Measurements from ENCODE around the gene GATA1. TPM values are rescaled to one million over a fixed set of nuclear protein-coding genes. Genes with fewer than 3 reads are reported as not detected.

GATA1 gene
- total RNA-seq, 4 donors from 2014 or later = not detected

GRCh38 chrX:48754238-48754637 is 32.2 kb upstream of the GATA1 start:
- H3K36me3 ChIP-seq = no peaks in the 10 kb centered on the region
- no peak overlapping the region for H3K27ac ChIP-seq
- intact Hi-C loops (cut with DNase I) = no loop called here
- no peak overlapping the region for H3K4me3 ChIP-seq
- H3K9me3 ChIP-seq = no peaks in the 10 kb centered on the region
- H3K27me3 ChIP-seq = no peaks in the 10 kb centered on the region
- H3K4me1 ChIP-seq = no peaks in the 10 kb centered on the region
- 40 to 79% methylated on average over 1 to 4 of the region's 8 CpGs for WGBS, 2 donors
- no peak for DNase-seq
- TF ChIP-seq CTCF (IDR thresholded peaks at IDR 0.05) = no peak
- no peak for TF ChIP-seq POLR2A (IDR thresholded peaks at IDR 0.05)

- Histone ChIP-seq H3K4me1 (no peaks in the 10 kb centered on the region), H3K27ac (peak within 1 kb of the TSS in 3 of 4 donors; percentile 17 to 57 (median 42)), H3K27me3 (no peaks in the 10 kb centered on the region), H3K36me3 (no peaks in the 10 kb centered on the region), H3K4me3 (no peak within 1 kb of the TSS), H3K9me3 (no peaks in the 10 kb centered on the region)
- intact Hi-C loops (cut with DNase I) = no loop called here
- DNase-seq = no peak
- TF ChIP-seq CTCF (IDR thresholded peaks at IDR 0.05) = peak in 5 of 6 experiments; percentile 11 to 64 (median 43)
- no peak for TF ChIP-seq POLR2A (IDR thresholded peaks at IDR 0.05)
- 45 to 61% methylated on average over 3 to 8 of the region's 12 CpGs for WGBS, 2 donors
These were observed 24.5 kb upstream of the GATA1 start, which contains the start of gene GLOD5 for GRCh38 chrX:48761674-48762471. Gene GLOD5 (plus strand): TSS chrX:48761747. CDS start chrX:48761791, 44 bp downstream.

GRCh38 chrX:48769230-48769629 is 17.2 kb upstream of the GATA1 start:
- Histone ChIP-seq H3K4me3 (no peak overlapping the region), H3K36me3 (no peaks in the 10 kb centered on the region), H3K9me3 (no peaks in the 10 kb centered on the region), H3K27ac (no peak overlapping the region), H3K4me1 (no peaks in the 10 kb centered on the region), H3K27me3 (peaks cover 0 to 2% (median 0%) of the 10 kb centered on the region in 4 donors)
- TF ChIP-seq CTCF (IDR thresholded peaks at IDR 0.05) = no peak
- TF ChIP-seq POLR2A (IDR thresholded peaks at IDR 0.05) = no peak
- intact Hi-C loops (cut with DNase I) = no loop called here
- 77 to 82% methylated on average over 6 of the region's 6 CpGs for WGBS, 2 donors
- no peak for DNase-seq

- H3K27ac ChIP-seq = no peak overlapping the region
- peaks cover 0 to 2% (median 0%) of the 10 kb centered on the region in 4 donors for H3K27me3 ChIP-seq
- TF ChIP-seq CTCF (IDR thresholded peaks at IDR 0.05) = no peak
- H3K4me1 ChIP-seq = no peaks in the 10 kb centered on the region
- no peaks in the 10 kb centered on the region for H3K36me3 ChIP-seq
- no peak for DNase-seq
- WGBS, 2 donors = 74 to 77% methylated on average over 5 to 6 of the region's 6 CpGs
- intact Hi-C loops (cut with DNase I) = no loop called here
- H3K9me3 ChIP-seq = no peaks in the 10 kb centered on the region
- H3K4me3 ChIP-seq = no peak overlapping the region
These were observed 16.1 kb upstream of the GATA1 start for GRCh38 chrX:48770296-48770695.

GRCh38 chrX:48772602-48773001 is 13.8 kb upstream of the GATA1 start:
- TF ChIP-seq CTCF (IDR thresholded peaks at IDR 0.05) (no peak), POLR2A (IDR thresholded peaks at IDR 0.05) (no peak)
- DNase-seq = no peak
- H3K36me3 ChIP-seq = no peaks in the 10 kb centered on the region
- intact Hi-C loops (cut with DNase I) = no loop called here
- peaks cover 0 to 2% (median 0%) of the 10 kb centered on the region in 4 donors for H3K27me3 ChIP-seq
- 72 to 91% methylated on average over 6 of the region's 6 CpGs for WGBS, 2 donors
- H3K27ac ChIP-seq = no peak overlapping the region
- H3K4me1 ChIP-seq = no peaks in the 10 kb centered on the region
- no peaks in the 10 kb centered on the region for H3K9me3 ChIP-seq
- H3K4me3 ChIP-seq = no peak overlapping the region

Measured in esophagus squamous epithelium (tissue), 5 donors.